K562 (cell line): ENCODE data around the gene NEK2. TPM values are rescaled to one million over a fixed set of nuclear protein-coding genes. Genes with fewer than 3 reads are reported as not detected.

Experiments
- BRF1 ChIP-seq: IDR thresholded peaks from 3 replicates; pipeline ENCODE4 v1.6.1; 2011; ENCODE audit warnings: borderline replicate concordance, mild to moderate bottlenecking; ENCODE audit not compliant: insufficient read length; ENCODE audit errors: extremely low read depth
- DNMT1 ChIP-seq: fragments of 450-650 bp; IDR thresholded peaks from 2 replicates; pipeline ENCODE4 v1.6.1; 2016; ENCODE audit warnings: antibody characterized with exemption, mild to moderate bottlenecking
- HDAC1 ChIP-seq, 2 experiments: fragments of 450-650 bp; IDR thresholded peaks; 2 replicates each; pipeline ENCODE4 v1.6.1; 2016 to 2017; ENCODE audit warnings: inconsistent platforms in 1 of 2, mild to moderate bottlenecking in 1 of 2, moderate library complexity in 1 of 2
- HDAC6 ChIP-seq: IDR thresholded peaks from 2 replicates; pipeline ENCODE4 v1.6.1; 2012; ENCODE audit warnings: low read depth, mild to moderate bottlenecking, control low read depth, inconsistent platforms, low read length, moderate library complexity
- L3MBTL2 ChIP-seq: fragments of 450-650 bp; IDR thresholded peaks from 2 replicates; pipeline ENCODE4 v1.6.1; 2016; ENCODE audit warnings: mild to moderate bottlenecking, moderate library complexity
- MCM3 ChIP-seq: fragments of 450-650 bp; IDR thresholded peaks from 2 replicates; pipeline ENCODE4 v1.6.1; 2016
- MECOM ChIP-seq: fragments of 250-450 bp; sonication (Bioruptor Pico); IDR thresholded peaks from 2 replicates; pipeline ENCODE4 v1.8.0; 2022; ENCODE audit warnings: inconsistent platforms
- MXI1 ChIP-seq: IDR thresholded peaks from 2 replicates; pipeline ENCODE4 v1.6.1; 2011; ENCODE audit warnings: low read depth, mild to moderate bottlenecking, improper control_type of control experiment, low read length
- NBN ChIP-seq: fragments of 450-650 bp; IDR thresholded peaks from 2 replicates; pipeline ENCODE4 v1.6.1; 2016; ENCODE audit warnings: low read depth, mild to moderate bottlenecking
- OTX1 ChIP-seq: fragments of 450-650 bp; formaldehyde crosslinking; IDR thresholded peaks from 2 replicates; pipeline ENCODE4 v1.4.0; 2022; ENCODE audit warnings: mild to moderate bottlenecking
- PRMT5 ChIP-seq: sonication (generic); formaldehyde crosslinking; IDR thresholded peaks from 2 replicates; pipeline ENCODE4 v1.5.0; 2020; ENCODE audit warnings: missing genetic modification reagents
- RB1 ChIP-seq: fragments of 450-650 bp; IDR thresholded peaks from 2 replicates; pipeline ENCODE4 v1.6.1; 2017; ENCODE audit warnings: low read depth, mild to moderate bottlenecking
- SAFB ChIP-seq: fragments of 200-400 bp; formaldehyde crosslinking; IDR thresholded peaks from 2 replicates; pipeline ENCODE4 v1.6.1; 2017; ENCODE audit warnings: low read depth, low read length, borderline replicate concordance
- SMAD3 ChIP-seq: fragments of 450-650 bp; formaldehyde crosslinking; conservative IDR thresholded peaks from 2 replicates; pipeline ENCODE4 v1.4.0; 2020; ENCODE audit warnings: mild to moderate bottlenecking
- TFE3 ChIP-seq: fragments of 450-650 bp; formaldehyde crosslinking; IDR thresholded peaks from 2 replicates; pipeline ENCODE4 v1.4.0; 2020; ENCODE audit warnings: mild to moderate bottlenecking, mixed read lengths
- YBX1 ChIP-seq: fragments of 450-650 bp; IDR thresholded peaks from 2 replicates; pipeline ENCODE4 v1.7.1; 2016; ENCODE audit warnings: mild to moderate bottlenecking
- ZNF133 ChIP-seq: fragments of 250-450 bp; sonication (Bioruptor Pico); IDR thresholded peaks from 2 replicates; pipeline ENCODE4 v1.4.0; 2020; ENCODE audit warnings: mild to moderate bottlenecking
- ZNF584 ChIP-seq: fragments of 200-800 bp; sonication (Bioruptor generic); IDR thresholded peaks from 2 replicates; pipeline ENCODE4 v1.6.1; 2016; ENCODE audit warnings: low read depth, mild to moderate bottlenecking, missing genetic modification characterization, missing compliant biosample characterization
- polyA plus RNA-seq, 8 experiments: library from polyadenylated mRNA; depleted of rRNA in 4 of 8; stranded (reverse) in 5 of 8; unstranded in 3 of 8; fragments of >200 nt; fragmentation: Nextera tagmentation in 2 of 8; fragmentation: Illumina TruSeq in 1 of 8; extraction: Ambion mirVana in 2 of 8; extraction: Trizol in 1 of 8; gene quantifications; 2 replicates each; pipeline versions ENCODE4 v1.2.1 to v1.2.3, GENCODE V29; 2011 to 2014; ENCODE audit warnings: inconsistent platforms in 1 of 8, missing spikeins in 1 of 8
- total RNA-seq, 7 experiments: library from RNA; depleted of rRNA in 6 of 7; stranded (reverse); fragments of >200 nt in 6 of 7; fragmentation: Illumina TruSeq in 2 of 7; extraction: Trizol in 2 of 7; gene quantifications; 2 replicates each; pipeline versions ENCODE4 v1.2.1 to v1.2.3, GENCODE V29; 2011 to 2021; ENCODE audit warnings: low replicate concordance in 1 of 7
- TF ChIP-seq, protein P1 (sequence below): fragments of 250-450 bp; sonication (Bioruptor Pico); IDR thresholded peaks from 2 replicates; pipeline ENCODE4 v1.5.0; 2021
- TF ChIP-seq, protein P2 (sequence below): sonication (generic); formaldehyde crosslinking; IDR thresholded peaks from 2 replicates; pipeline ENCODE4 v1.8.0; 2022; ENCODE audit warnings: mild to moderate bottlenecking, missing genetic modification reagents

The NEK2 gene
- total and polyA plus RNA-seq, 9 of the 15 experiments (the other 6 are each of a cell fraction or from before 2014, with no cell fraction given): 30.0 to 74.7 (median 66.4) TPM

DNA sequence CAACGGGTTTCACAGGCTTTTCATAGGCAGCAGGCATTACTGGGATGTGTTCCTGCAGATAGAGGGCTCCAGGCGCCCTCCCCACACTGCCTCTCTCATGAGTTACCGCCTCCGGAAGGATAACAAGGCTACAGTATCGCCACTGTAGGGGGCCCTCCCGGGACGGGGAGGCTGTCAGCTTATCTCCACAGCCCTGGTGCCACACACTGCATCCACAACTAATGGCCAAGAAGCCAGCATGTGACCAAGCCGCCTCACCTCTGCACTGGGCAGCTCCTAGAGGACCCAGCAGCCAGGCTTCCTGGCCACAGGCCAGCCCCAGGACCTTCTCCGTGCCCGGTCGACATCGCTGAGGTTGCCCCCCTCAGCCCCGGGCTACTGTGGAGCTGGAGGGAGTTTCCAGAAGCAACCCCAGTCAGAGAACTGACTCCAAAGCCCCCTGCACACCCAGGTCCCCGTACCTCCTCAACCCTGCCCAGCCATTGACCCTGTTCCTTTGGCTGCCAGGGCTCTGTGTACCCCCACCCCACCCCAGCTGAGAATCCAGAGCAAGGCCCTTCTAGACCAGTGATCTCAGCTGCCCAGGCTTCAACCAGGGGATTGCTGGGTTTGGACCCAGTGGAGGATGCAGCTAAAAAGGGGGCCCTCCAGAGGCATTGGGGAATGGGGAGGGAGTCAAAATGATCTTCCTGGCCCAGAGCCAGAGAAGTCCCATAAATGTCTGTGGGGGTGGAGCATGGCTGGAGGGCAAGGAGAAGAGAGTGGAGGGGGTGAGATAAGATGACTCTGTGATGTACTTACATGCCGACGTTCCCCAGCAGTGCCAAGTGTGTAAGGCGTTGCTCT lies 45.0 kb downstream of the NEK2 start (continued):
- TF ChIP-seq, protein P1, sequence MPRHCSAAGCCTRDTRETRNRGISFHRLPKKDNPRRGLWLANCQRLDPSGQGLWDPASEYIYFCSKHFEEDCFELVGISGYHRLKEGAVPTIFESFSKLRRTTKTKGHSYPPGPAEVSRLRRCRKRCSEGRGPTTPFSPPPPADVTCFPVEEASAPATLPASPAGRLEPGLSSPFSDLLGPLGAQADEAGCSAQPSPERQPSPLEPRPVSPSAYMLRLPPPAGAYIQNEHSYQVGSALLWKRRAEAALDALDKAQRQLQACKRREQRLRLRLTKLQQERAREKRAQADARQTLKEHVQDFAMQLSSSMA (CRISPR knock-in tag): no peak
- TF ChIP-seq PRMT5 (CRISPR knock-in tag) (no peak), ZNF584 (CRISPR knock-in tag) (peak; percentile 78), BRF1 (no peak), OTX1 (CRISPR knock-in tag) (no peak; the same call in 1 of the 2 replicates), SMAD3 (0 out of 2 replicates have a peak, but pooled peaks have one; percentile 23), NBN (peak; percentile 76), SAFB (no peak), HDAC6 (no peak), ZNF133 (CRISPR knock-in tag) (no peak), MXI1 (no peak), HDAC1 (IDR thresholded peaks at IDR 0.05) (peak; percentile 11 to 81; a peak in 3 of 4 replicates), L3MBTL2 (peak; percentile 84), MCM3 (no peak), MECOM (CRISPR knock-in tag) (peak; percentile 80; the same call in 1 of the 2 replicates), TFE3 (CRISPR knock-in tag) (peak; percentile 48; the same call in 1 of the 2 replicates), RB1 (peak; percentile 68), YBX1 (no peak), DNMT1 (no peak)
- TF ChIP-seq, protein P2, sequence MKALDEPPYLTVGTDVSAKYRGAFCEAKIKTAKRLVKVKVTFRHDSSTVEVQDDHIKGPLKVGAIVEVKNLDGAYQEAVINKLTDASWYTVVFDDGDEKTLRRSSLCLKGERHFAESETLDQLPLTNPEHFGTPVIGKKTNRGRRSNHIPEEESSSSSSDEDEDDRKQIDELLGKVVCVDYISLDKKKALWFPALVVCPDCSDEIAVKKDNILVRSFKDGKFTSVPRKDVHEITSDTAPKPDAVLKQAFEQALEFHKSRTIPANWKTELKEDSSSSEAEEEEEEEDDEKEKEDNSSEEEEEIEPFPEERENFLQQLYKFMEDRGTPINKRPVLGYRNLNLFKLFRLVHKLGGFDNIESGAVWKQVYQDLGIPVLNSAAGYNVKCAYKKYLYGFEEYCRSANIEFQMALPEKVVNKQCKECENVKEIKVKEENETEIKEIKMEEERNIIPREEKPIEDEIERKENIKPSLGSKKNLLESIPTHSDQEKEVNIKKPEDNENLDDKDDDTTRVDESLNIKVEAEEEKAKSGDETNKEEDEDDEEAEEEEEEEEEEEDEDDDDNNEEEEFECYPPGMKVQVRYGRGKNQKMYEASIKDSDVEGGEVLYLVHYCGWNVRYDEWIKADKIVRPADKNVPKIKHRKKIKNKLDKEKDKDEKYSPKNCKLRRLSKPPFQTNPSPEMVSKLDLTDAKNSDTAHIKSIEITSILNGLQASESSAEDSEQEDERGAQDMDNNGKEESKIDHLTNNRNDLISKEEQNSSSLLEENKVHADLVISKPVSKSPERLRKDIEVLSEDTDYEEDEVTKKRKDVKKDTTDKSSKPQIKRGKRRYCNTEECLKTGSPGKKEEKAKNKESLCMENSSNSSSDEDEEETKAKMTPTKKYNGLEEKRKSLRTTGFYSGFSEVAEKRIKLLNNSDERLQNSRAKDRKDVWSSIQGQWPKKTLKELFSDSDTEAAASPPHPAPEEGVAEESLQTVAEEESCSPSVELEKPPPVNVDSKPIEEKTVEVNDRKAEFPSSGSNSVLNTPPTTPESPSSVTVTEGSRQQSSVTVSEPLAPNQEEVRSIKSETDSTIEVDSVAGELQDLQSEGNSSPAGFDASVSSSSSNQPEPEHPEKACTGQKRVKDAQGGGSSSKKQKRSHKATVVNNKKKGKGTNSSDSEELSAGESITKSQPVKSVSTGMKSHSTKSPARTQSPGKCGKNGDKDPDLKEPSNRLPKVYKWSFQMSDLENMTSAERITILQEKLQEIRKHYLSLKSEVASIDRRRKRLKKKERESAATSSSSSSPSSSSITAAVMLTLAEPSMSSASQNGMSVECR (CRISPR knock-in tag): no peak
